IPS-11a (cell line): ENCODE measurements around the gene TSPEAR.
"Not testable (repeated sequence)": the region's sequence is repeated elsewhere in the genome, so short reads cannot be mapped to it uniquely, and the experiment has no call there.

Experiments
- H3K4me3 ChIP-seq: one replicate; pipeline ENCODE4 v1.5.1; 2013; ENCODE audit warnings: low read depth, low read length, control low read depth

The TSPEAR gene

GRCh38 chr21:44612669-44613229 lies 98.6 kb downstream of the TSPEAR start:
- H3K4me3 ChIP-seq: no peak overlapping the region

- no peak within 1 kb of the TSS for H3K4me3 ChIP-seq
These were observed 99.3 kb downstream of the TSPEAR start, which contains the start of gene KRTAP10-8 for GRCh38 chr21:44612029-44612486. KRTAP10-8 (plus strand) TSS chr21:44612079; CDS start chr21:44612101, 22 bp downstream.

GRCh38 chr21:44611551-44611950 lies 99.8 kb downstream of the TSPEAR start:
- H3K4me3 ChIP-seq: no peak overlapping the region

- not testable (repeated sequence) for H3K4me3 ChIP-seq
These were observed 101.1 kb downstream of the TSPEAR start for GRCh38 chr21:44610157-44610843.

GRCh38 chr21:44609193-44609592 lies 102.2 kb downstream of the TSPEAR start:
- H3K4me3 ChIP-seq: no peak overlapping the region

GRCh38 chr21:44606495-44606894 lies 104.9 kb downstream of the TSPEAR start:
- H3K4me3 ChIP-seq: no peak overlapping the region

- no peak overlapping the region for H3K4me3 ChIP-seq
These were observed 107.5 kb downstream of the TSPEAR start for GRCh38 chr21:44603911-44604310.

GRCh38 chr21:44603109-44603875 lies 108.1 kb downstream of the TSPEAR start:
- no peak overlapping the region for H3K4me3 ChIP-seq

GRCh38 chr21:44602463-44602850 lies 108.9 kb downstream of the TSPEAR start:
- H3K4me3 ChIP-seq: no peak overlapping the region

- H3K4me3 ChIP-seq: no peak overlapping the region
These were observed 109.5 kb downstream of the TSPEAR start for GRCh38 chr21:44601596-44602462.

- H3K4me3 ChIP-seq: not testable (repeated sequence)
These were observed 110.3 kb downstream of the TSPEAR start for GRCh38 chr21:44601091-44601490.

- not testable (repeated sequence) for H3K4me3 ChIP-seq
These were observed 111.0 kb downstream of the TSPEAR start, which contains the start of gene KRTAP10-7 for GRCh38 chr21:44600118-44600978. KRTAP10-7 (plus strand) TSS chr21:44600597; CDS start chr21:44600622, 25 bp downstream.

- H3K4me3 ChIP-seq: no peak overlapping the region
These were observed 111.9 kb downstream of the TSPEAR start for GRCh38 chr21:44599264-44600029.

- H3K4me3 ChIP-seq: no peak overlapping the region
These were observed 113.3 kb downstream of the TSPEAR start for GRCh38 chr21:44598061-44598460.

- H3K4me3 ChIP-seq: no peak overlapping the region
These were observed 115.2 kb downstream of the TSPEAR start for GRCh38 chr21:44596068-44596725.

GRCh38 chr21:44595524-44595923 lies 115.8 kb downstream of the TSPEAR start:
- H3K4me3 ChIP-seq: no peak overlapping the region

GRCh38 chr21:44594406-44594916 lies 116.9 kb downstream of the TSPEAR start:
- H3K4me3 ChIP-seq: no peak overlapping the region
